GM21576 (cell line): ENCODE results near the gene CDC42BPA.

Experiments
- ATAC-seq: cut with Tn5 transposase; IDR thresholded peaks from one replicate; pipeline ENCODE4 v1.9.1; 2021; ENCODE audit warnings: mild to moderate bottlenecking, moderate library complexity; ENCODE audit not compliant: unreplicated experiment

The CDC42BPA gene

GRCh38 chr1:226983247-226983991 lies 334.9 kb downstream of the CDC42BPA start:
- ATAC-seq, result no peak

- ATAC-seq, result no peak
These were observed 335.7 kb downstream of the CDC42BPA start for GRCh38 chr1:226982451-226983177.

- ATAC-seq, result no peak
These were observed 336.5 kb downstream of the CDC42BPA start for GRCh38 chr1:226981838-226982237.

- no peak for ATAC-seq
These were observed 336.9 kb downstream of the CDC42BPA start for GRCh38 chr1:226981386-226981817.

- ATAC-seq, result no peak
These were observed 337.5 kb downstream of the CDC42BPA start for GRCh38 chr1:226980565-226981385.

- ATAC-seq, result no peak
These were observed 338.2 kb downstream of the CDC42BPA start for GRCh38 chr1:226980122-226980560.

- ATAC-seq, result no peak
These were observed 338.7 kb downstream of the CDC42BPA start for GRCh38 chr1:226979517-226980121.

GRCh38 chr1:226979115-226979516 lies 339.2 kb downstream of the CDC42BPA start:
- ATAC-seq, result no peak

GRCh38 chr1:226978432-226979114 lies 339.7 kb downstream of the CDC42BPA start:
- no peak for ATAC-seq

- ATAC-seq, result no peak
These were observed 340.5 kb downstream of the CDC42BPA start for GRCh38 chr1:226977643-226978431.

- ATAC-seq, result no peak
These were observed 341.2 kb downstream of the CDC42BPA start for GRCh38 chr1:226976978-226977642.

GRCh38 chr1:226976276-226976977 lies 341.9 kb downstream of the CDC42BPA start:
- no peak for ATAC-seq

GRCh38 chr1:226975259-226976250 lies 342.7 kb downstream of the CDC42BPA start:
- ATAC-seq, result no peak

- ATAC-seq, result no peak
These were observed 343.6 kb downstream of the CDC42BPA start for GRCh38 chr1:226974544-226975258.

GRCh38 chr1:226973898-226974543 lies 344.3 kb downstream of the CDC42BPA start:
- ATAC-seq, result no peak

GRCh38 chr1:226973371-226973897 lies 344.9 kb downstream of the CDC42BPA start:
- no peak for ATAC-seq
